Esophagus (tissue), 2 donors: ENCODE data around the gene NAB1. TPM values are rescaled to one million over a fixed set of nuclear protein-coding genes. Genes with fewer than 3 reads are reported as not detected.
"Not testable (repeated sequence)": the region's sequence is repeated elsewhere in the genome, so short reads cannot be mapped to it uniquely, and the experiment has no call there.

ENCODE experiments used
- H3K27ac ChIP-seq, 2 donors: one replicate each; pipeline ENCODE4 v1.5.1; 2013; ENCODE audit warnings: low read depth in 2 of 2, mild to moderate bottlenecking in 2 of 2, inconsistent platforms in 1 of 2, low read length in 1 of 2, moderate library complexity in 1 of 2
- H3K27me3 ChIP-seq, 2 donors: one replicate each; pipeline ENCODE4 v1.6.1; 2013; ENCODE audit warnings: low read length in 2 of 2, control low read depth in 1 of 2, mild to moderate bottlenecking in 1 of 2; ENCODE audit not compliant: insufficient read depth in 2 of 2, control insufficient read depth in 1 of 2
- H3K36me3 ChIP-seq, 2 donors: one replicate each; pipeline ENCODE4 v1.6.1; 2013; ENCODE audit warnings: low read length in 1 of 2; ENCODE audit not compliant: control insufficient read depth in 2 of 2, insufficient read depth in 2 of 2
- H3K4me1 ChIP-seq, 2 donors: one replicate each; pipeline ENCODE4 v1.6.1; 2013; ENCODE audit warnings: low read length in 1 of 2; ENCODE audit not compliant: control insufficient read depth in 2 of 2, insufficient read depth in 2 of 2
- H3K4me3 ChIP-seq, 2 donors: one replicate each; pipeline ENCODE4 v1.5.1; 2013; ENCODE audit warnings: low read length in 2 of 2, mild to moderate bottlenecking in 2 of 2, low read depth in 1 of 2, moderate library complexity in 1 of 2
- H3K9me3 ChIP-seq, 2 donors: one replicate each; pipeline ENCODE4 v1.6.1; 2013; ENCODE audit warnings: mild to moderate bottlenecking in 2 of 2, low read depth in 1 of 2, low read length in 1 of 2, moderate library complexity in 1 of 2; ENCODE audit not compliant: control insufficient read depth in 2 of 2, insufficient read depth in 1 of 2
- WGBS, 2 donors: extraction: QIAGEN DNeasy Blood & Tissue Kit; methylation state at CpG; one replicate each; pipeline ENCODE4 v1.1.7; 2013; 5-methylcytosine and 5-hydroxymethylcytosine counted together
- polyA plus RNA-seq, 2 donors: library from polyadenylated mRNA; stranded (reverse); fragments of 200-250 nt; gene quantifications; one replicate each; pipeline ENCODE4 v1.2.3, GENCODE V29; 2013
- donor health status: healthy with polysubstance abuse.
- donor health status: Bipolar disorder and iron deficiency.

The NAB1 gene
- 10 to 100 TPM; 16.8 to 25.4 TPM for polyA plus RNA-seq

GRCh38 chr2:190649035-190649797 is at the start of gene NAB1:
TSS of gene NAB1 (plus strand) at chr2:190649083. CDS start at chr2:190659177, 10,094 bp downstream.
- Histone ChIP-seq H3K4me3 (peak within 1 kb of the TSS; percentile 63 to 99), H3K27ac (peak within 1 kb of the TSS; percentile 97 to 98), H3K9me3 (no peaks in the 10 kb centered on the region), H3K4me1 (peaks cover 0 to 2% of the 10 kb centered on the region in 2 donors), H3K27me3 (no peaks in the 10 kb centered on the region), H3K36me3 (no peaks in the 10 kb centered on the region)
- 0% methylated on average over 48 to 86 of the region's 95 CpGs for WGBS, 2 donors

- Histone ChIP-seq H3K27ac (no peak overlapping the region), H3K4me1 (peaks cover 0 to 2% of the 10 kb centered on the region in 2 donors), H3K9me3 (no peaks in the 10 kb centered on the region), H3K36me3 (no peaks in the 10 kb centered on the region), H3K4me3 (no peak overlapping the region), H3K27me3 (no peaks in the 10 kb centered on the region)
- 83 to 91% methylated on average over 8 of the region's 8 CpGs for WGBS, 2 donors
Measured at GRCh38 chr2:190599546-190600220, 49.2 kb upstream of the NAB1 start.

GRCh38 chr2:190600293-190601103 is 48.4 kb upstream of the NAB1 start:
- no peaks in the 10 kb centered on the region for H3K9me3 ChIP-seq
- peaks cover 0 to 2% of the 10 kb centered on the region in 2 donors for H3K4me1 ChIP-seq
- peak overlapping the region in 1 of 2 donors; percentile 9 for H3K27ac ChIP-seq
- no peaks in the 10 kb centered on the region for H3K36me3 ChIP-seq
- no peak overlapping the region for H3K4me3 ChIP-seq
- no peaks in the 10 kb centered on the region for H3K27me3 ChIP-seq
- 62 to 68% methylated on average over 5 of the region's 5 CpGs for WGBS, 2 donors

GRCh38 chr2:190603374-190603773 is 45.5 kb upstream of the NAB1 start:
- H3K4me1 ChIP-seq: peaks cover 0 to 2% of the 10 kb centered on the region in 2 donors
- no peaks in the 10 kb centered on the region for H3K36me3 ChIP-seq
- H3K27me3 ChIP-seq: no peaks in the 10 kb centered on the region
- H3K27ac ChIP-seq: no peak overlapping the region
- 77 to 81% methylated on average over 5 of the region's 5 CpGs for WGBS, 2 donors
- H3K4me3 ChIP-seq: no peak overlapping the region
- H3K9me3 ChIP-seq: no peaks in the 10 kb centered on the region

- H3K36me3 ChIP-seq: no peaks in the 10 kb centered on the region
- H3K27ac ChIP-seq: peak overlapping the region in 1 of 2 donors; percentile 9
- no peaks in the 10 kb centered on the region for H3K27me3 ChIP-seq
- no peak overlapping the region for H3K4me3 ChIP-seq
- no peaks in the 10 kb centered on the region for H3K4me1 ChIP-seq
- WGBS, 2 donors: 57 to 75% methylated on average over 4 of the region's 4 CpGs
- H3K9me3 ChIP-seq: no peaks in the 10 kb centered on the region
Measured at GRCh38 chr2:190607014-190607597, 41.8 kb upstream of the NAB1 start.

GRCh38 chr2:190607657-190608357 is 41.1 kb upstream of the NAB1 start:
- no peaks in the 10 kb centered on the region for H3K4me1 ChIP-seq
- H3K4me3 ChIP-seq: no peak overlapping the region
- no peak overlapping the region for H3K27ac ChIP-seq
- H3K9me3 ChIP-seq: no peaks in the 10 kb centered on the region
- no peaks in the 10 kb centered on the region for H3K36me3 ChIP-seq
- 71 to 77% methylated on average over 11 of the region's 11 CpGs for WGBS, 2 donors
- H3K27me3 ChIP-seq: no peaks in the 10 kb centered on the region

GRCh38 chr2:190608863-190609262 is 40.0 kb upstream of the NAB1 start:
- H3K4me1 ChIP-seq, H3K4me3 ChIP-seq, H3K36me3 ChIP-seq, H3K27ac ChIP-seq, H3K9me3 ChIP-seq, H3K27me3 ChIP-seq: not testable (repeated sequence)
- 84 to 90% methylated on average over 3 of the region's 3 CpGs for WGBS, 2 donors

- H3K4me3 ChIP-seq, H3K27ac ChIP-seq, H3K9me3 ChIP-seq, H3K4me1 ChIP-seq, H3K27me3 ChIP-seq, H3K36me3 ChIP-seq: not testable (repeated sequence)
- WGBS, 2 donors: 67 to 84% methylated on average over 1 of the region's 1 CpG
Measured at GRCh38 chr2:190609397-190609796, 39.5 kb upstream of the NAB1 start.

- H3K27me3 ChIP-seq, H3K9me3 ChIP-seq, H3K36me3 ChIP-seq, H3K4me3 ChIP-seq, H3K4me1 ChIP-seq, H3K27ac ChIP-seq: not testable (repeated sequence)
- WGBS, 2 donors: 96 to 99% methylated on average over 2 of the region's 2 CpGs
Measured at GRCh38 chr2:190610528-190610927, 38.4 kb upstream of the NAB1 start.
